Forelimb muscle (tissue), 1 donor: ENCODE results near the gene ANO10. TPM values are rescaled to one million over a fixed set of nuclear protein-coding genes. Genes with fewer than 3 reads are reported as not detected.
"Not testable (repeated sequence)": the region's sequence is repeated elsewhere in the genome, so short reads cannot be mapped to it uniquely, and the experiment has no call there.

Source experiments
- DNase-seq: peaks from one replicate; pipeline ENCODE4 v3.0.0-alpha.2; 2013; ENCODE audit warnings: low read depth
- polyA plus RNA-seq: library from polyadenylated mRNA; unstranded; fragments of 120-200 nt; gene quantifications from one replicate; pipeline ENCODE4 v1.2.1, GENCODE V29; 2013; ENCODE audit not compliant: insufficient read length

Gene ANO10
- polyA plus RNA-seq, 1 donor, result 14.6 TPM

DNA sequence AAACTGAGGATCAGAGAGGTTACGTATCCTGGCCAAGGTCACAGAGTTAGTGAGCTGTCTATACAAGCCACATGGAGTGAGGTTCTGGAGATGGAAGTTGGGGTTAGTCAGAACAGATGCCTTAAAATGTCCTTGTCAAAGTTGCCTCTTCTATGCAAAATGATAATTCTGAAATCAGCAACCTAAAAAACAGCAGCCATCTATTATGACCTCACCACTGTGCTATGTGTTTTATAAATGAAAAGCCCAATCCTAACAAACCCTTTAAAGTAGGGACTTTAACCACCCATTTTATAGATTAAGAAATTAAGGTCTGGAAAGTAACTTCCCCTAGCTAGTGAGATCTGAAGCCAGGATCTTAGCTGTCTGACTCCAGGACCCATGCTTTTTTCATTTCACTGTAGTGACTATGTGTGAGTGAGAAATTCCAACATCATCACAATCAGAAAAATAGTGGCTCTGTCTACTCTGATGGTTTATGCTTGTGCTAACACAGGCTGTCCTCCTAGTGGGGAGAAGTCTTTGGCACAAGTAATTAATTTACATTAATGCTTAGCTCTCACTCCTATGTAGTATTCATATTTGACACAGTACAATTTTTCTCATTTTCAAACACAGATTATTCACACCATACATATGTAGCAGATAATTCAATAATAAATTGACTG, 143.6 kb downstream of the ANO10 start:
- no peak for DNase-seq

DNA sequence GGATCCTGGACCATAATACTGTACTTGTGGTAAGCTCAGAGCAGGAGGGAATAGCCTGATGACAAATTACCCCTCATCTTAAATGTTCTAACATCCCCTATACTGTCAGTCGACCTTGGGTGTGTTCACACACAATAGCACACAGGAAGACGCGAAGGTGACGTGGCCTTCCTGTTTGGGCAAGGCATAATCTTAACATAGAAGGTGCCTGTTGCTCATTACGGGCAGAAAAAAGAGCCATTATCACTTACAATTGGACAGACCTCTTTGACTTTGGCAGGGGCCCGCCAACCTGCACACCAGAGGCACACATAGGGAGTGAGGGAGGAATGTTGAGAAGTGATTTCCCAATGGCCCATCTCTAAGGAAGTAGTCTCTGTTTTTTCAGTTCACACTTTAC, 144.2 kb downstream of the ANO10 start:
- no peak for DNase-seq

DNA sequence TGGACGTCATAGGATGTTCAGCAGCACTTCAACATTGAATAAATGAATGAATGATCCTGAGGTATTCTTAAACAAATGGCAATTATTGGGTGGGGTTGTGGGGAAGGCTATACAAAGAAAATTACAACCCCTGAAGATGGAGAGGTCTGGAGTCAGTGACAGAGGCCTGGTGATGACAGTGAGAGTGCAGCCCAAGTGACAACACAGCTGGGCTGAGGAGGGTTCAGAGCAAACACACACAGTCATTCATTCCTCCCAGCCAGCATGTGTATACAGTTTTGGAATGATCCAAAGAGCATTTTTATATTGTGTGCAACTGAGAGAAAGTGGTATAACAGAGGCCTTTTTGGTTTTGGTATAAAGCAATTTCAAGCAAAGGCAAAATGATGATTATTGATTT, 148.1 kb downstream of the ANO10 start:
- DNase-seq, result no peak

DNA sequence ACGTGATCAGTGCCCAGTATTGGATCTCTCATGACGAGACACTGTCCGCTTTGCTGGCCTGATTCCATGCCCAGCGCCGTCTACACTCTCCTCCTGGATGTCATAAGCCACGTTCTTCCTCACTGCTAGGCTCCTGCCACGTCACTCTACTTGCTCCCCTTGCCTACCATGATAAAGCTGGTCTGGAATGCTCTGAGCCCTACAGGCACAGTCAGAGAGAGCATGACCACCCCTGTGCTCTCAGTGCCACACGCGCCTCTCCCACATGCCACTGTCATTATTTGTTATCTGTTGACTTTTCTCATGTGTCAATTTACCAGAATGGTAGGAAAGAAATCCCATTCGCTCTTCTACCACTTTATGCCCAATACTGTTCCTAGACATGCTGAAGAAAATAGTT, 148.6 kb downstream of the ANO10 start:
- no peak for DNase-seq

DNA sequence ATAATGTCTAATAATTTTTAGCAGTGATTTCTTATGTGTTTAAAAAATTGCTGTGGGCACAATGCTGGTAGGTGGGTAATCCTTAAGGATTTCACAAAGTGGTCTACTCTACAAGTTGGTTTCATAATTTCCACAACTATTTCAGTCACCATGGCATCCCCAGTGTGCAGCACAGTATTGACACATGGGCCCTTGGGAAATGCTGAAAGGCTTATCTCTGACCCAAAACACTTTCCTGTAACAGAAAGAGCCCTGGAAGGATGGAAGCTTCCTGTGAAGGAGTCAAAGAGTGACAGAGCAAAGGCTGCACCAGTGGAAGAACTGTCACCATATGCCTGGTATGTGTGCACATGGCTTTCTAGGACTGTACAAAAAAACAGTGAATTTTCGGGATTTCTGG, 153.7 kb downstream of the ANO10 start:
- DNase-seq, result no peak

- no peak for DNase-seq
Observed at GRCh38 chr3:43465109-43465508, 156.7 kb downstream of the ANO10 start.

- not testable (repeated sequence) for DNase-seq
Observed at GRCh38 chr3:43462566-43462965, 159.2 kb downstream of the ANO10 start.

- DNase-seq, result no peak
Observed at GRCh38 chr3:43461345-43461744, 160.5 kb downstream of the ANO10 start.

GRCh38 chr3:43457038-43457437, 164.8 kb downstream of the ANO10 start:
- not testable (repeated sequence) for DNase-seq

DNA sequence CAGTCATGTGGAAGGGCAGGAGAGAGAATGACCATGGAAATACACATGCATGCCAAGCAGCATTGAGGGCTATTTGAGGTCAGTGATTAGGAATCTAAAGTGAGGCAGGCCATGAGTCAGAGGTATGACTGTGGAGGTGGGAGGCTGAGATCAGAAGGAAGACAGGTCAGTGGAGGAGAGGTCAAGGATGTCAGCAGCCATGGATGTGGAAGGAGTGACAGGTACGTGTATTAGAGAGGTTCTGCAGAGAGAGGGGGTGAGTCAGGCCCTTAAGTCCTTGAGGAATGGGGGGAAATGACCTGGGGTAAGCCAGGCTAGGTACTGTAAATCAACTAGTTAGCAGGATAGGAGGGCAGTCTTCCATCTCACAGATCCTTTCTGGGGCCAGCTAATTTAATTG, 166.6 kb downstream of the ANO10 start:
- no peak for DNase-seq

DNA sequence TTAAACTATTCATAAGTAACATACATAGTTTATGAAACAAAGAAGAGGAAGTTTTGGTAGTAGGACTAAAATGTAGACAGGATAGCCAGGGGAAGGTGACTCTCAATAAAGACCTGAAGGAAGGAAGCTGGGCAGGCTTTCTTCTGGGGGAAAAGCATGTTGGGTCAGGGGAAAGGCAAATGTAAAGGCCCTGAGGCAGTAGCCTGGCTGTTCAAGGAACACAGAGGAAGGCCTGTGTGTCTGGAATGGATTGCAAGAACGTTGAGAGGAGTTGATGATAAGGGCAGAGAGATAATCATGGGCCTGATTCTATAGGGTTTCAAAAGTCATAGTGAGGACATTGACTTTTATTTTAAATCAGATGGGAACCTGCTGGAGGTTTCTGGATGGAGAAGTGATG, 167.8 kb downstream of the ANO10 start:
- DNase-seq, result no peak

- DNase-seq, result no peak
Observed at GRCh38 chr3:43451670-43452254, 170.0 kb downstream of the ANO10 start.

DNA sequence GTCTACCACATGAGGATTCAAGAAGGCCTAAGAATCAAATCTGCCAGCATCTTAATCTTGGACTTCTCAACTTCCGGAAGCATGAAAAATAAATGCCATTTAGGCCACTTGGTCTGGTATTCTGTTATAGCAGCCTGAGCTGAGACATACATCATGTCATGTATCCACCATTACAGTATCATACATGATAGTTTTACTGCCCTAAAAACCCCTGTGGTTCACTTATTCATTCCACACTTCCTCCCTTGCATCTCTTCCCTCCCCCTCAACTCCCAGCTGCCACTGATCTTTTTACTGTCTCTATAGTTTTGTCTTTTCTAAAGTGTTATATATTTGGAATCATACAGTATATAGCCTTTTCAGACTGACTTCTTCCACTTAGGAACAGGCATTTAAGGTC, 173.7 kb downstream of the ANO10 start:
- DNase-seq, result no peak

GRCh38 chr3:43445820-43446219, 176.0 kb downstream of the ANO10 start:
- no peak for DNase-seq

DNA sequence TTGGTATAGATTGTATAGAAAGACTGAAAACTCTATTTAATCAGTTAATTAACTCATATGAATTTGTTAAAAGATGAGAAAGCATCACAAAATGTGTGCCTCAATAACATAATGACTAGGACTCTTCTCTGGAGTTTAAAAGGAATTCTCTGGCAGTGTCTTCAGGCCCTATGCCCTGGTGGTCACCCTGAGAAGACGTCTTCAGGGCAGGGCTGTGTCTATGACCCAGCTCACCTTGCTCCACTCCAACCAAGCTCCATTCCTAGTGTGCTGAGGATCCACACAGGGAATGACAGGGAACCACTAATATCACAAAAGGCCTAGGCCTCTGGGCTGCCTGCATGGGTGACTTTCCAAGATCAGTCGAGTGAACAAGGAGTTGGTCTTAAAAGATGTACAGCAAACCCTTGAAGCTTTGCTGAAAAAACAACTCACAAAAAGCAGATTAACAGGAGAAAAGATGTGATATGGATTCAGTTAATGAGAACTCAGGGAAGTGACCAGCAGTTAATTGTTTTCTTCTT, 178.9 kb downstream of the ANO10 start:
- no peak for DNase-seq

GRCh38 chr3:43436507-43437140, 185.2 kb downstream of the ANO10 start:
- no peak for DNase-seq

- no peak for DNase-seq
Observed at GRCh38 chr3:43435706-43436105, 186.1 kb downstream of the ANO10 start.

DNA sequence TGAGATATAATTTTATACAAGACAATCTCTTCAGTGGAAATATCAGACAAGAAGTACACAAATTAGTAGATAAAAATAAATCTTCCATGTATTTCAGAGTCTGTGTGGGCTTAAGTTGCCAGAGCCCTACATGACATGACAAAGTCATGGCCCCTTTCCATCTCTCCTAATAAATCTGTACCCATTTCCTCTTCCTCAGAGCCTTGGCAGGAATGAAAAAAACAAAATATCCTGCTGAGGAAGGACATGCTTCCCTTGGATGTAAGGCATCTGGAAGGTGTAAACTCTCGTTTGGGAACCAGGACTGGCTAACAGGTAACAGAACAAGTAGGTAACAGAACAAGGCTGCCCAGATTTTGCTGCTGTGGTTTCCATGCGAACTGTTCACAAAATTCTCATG, 187.4 kb downstream of the ANO10 start:
- DNase-seq, result no peak

DNA sequence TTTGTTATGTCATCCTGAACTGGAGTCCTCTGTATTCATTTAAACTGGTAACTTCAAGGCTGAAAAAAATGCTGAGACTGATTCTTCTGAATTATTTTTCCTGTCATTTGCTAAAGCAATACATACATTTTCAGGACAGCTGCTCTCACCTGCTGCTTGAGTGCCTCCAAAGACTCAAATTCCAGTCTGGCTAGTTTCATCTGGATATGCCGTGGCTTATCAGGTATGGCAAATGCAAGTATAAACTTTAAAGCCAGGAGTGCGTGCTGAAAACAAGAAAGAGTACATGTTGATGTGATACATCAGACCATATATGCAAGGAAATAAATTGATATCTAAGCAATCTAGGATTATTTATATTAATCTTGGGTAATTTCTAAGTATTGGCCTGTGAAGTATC, 189.3 kb downstream of the ANO10 start:
- DNase-seq, result no peak

DNA sequence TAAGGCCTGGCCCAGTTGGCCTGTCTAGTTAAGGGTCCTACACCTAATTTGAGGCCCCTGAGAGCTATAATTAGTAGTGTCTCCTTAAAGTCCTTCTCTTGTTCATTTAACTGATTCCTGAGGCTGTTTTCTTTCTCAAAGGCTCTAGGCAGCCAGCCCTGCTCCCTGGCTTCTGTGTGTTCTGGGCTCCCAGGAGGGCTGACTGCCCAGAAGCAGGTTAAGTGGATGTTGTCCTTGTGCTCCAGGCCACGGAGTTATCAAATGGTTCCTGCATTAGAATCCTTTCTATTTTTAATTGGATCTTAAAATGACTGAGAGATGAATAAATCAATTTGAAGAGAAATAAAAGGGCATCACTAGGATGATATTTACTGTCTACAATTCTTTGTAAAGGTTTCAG, 195.4 kb downstream of the ANO10 start:
- DNase-seq, result no peak

DNA sequence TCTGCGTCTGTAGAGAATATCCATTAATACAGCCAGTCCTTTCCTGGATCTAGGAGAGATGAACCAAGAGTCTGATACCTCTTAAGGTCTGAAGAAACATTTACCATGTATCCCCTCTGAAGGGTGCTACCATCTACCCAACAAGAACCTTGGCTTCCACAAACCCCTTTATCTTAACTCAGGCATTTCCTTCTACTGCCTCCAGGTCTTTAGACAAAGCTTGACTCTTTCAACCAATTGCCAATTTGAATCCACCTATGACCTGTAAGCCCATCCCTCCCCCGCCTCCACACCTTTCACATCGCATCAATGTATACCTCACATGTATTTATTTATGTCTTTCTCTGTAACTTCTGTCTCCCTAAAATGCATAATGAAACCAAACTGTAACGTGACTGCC, 196.0 kb downstream of the ANO10 start:
- no peak for DNase-seq

DNA sequence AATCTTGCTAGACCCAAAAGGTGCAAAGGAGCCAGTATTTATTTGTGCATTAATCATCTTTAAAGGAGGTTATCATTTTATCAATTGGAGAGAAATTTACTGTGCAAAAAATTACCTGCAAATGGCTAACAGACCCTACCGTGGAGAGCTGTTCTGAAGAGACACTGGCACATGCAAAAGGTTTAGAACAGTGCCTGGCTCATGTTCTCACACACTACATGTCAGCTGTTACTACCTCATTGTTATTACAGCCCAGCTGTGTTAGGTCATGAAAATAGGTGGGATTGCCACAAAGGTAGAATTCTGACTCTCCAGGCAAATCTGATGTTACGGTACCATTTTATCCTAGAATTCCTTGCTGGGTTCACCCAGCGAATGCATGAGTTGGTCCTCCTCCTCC, 198.2 kb downstream of the ANO10 start:
- no peak for DNase-seq

DNA sequence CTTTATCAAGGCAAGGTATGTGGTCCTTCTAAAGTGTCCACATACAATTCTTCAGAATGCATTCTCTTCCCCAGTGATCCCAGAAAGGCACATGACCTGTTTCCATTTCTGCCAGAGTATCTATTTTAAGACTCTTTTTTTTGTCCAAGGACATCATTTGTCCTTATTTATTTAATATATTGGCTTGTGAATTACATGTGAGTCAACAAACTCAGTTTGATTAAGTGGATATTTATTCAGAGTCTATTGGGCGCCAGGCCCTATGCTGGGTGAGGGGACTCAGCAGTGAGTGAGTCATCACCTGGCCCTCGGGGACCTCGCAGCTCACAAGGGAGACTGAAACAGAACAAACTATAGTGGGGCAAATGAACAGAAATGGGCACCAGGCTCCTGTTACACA, 198.7 kb downstream of the ANO10 start:
- no peak for DNase-seq
